Body of pancreas (tissue), 4 donors: ENCODE measurements around the gene TTYH1.

ENCODE experiments used
- CTCF ChIP-seq, 7 experiments: fragments of 450-650 bp in 4 of 7; fragments of 200-600 bp in 3 of 7; sonication (generic) in 3 of 7; IDR thresholded peaks; one replicate each; pipeline ENCODE4 v1.5.1; 2016 to 2019; ENCODE audit warnings: antibody characterized with exemption in 7 of 7
- POLR2A ChIP-seq, 3 donors: fragments of 450-650 bp; IDR thresholded peaks; one replicate each; pipeline ENCODE4 v1.6.1; 2016; ENCODE audit warnings: antibody characterized with exemption in 3 of 3, mild to moderate bottlenecking in 2 of 3

DNA sequence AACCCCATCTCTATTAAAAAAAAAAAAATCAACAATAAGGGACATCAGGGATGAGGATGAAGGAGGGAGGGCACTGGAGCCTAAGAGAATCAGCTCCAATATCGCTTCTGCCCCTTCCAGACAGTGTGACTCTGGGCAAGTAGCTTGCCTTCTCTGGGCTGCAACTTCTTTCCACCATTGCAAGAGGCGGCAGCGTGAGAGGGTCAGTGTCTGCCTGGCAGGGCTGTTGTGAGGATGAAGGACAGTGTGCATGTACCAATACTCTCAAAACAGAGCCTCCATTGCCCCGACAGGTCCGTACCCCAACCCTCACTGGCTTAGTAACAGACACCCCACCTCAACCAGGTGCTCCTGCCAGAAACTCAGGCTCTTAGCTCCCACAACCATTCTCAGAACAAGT is 18.4 kb downstream of the TTYH1 start:
- TF ChIP-seq CTCF (IDR thresholded peaks at IDR 0.05) (no peak), POLR2A (IDR thresholded peaks at IDR 0.05) (no peak)
